ENCODE results near the gene DNASE2B.
"Not testable (repeated sequence)": the region's sequence is repeated elsewhere in the genome, so short reads cannot be mapped to it uniquely, and the experiment has no call there.

DNA sequence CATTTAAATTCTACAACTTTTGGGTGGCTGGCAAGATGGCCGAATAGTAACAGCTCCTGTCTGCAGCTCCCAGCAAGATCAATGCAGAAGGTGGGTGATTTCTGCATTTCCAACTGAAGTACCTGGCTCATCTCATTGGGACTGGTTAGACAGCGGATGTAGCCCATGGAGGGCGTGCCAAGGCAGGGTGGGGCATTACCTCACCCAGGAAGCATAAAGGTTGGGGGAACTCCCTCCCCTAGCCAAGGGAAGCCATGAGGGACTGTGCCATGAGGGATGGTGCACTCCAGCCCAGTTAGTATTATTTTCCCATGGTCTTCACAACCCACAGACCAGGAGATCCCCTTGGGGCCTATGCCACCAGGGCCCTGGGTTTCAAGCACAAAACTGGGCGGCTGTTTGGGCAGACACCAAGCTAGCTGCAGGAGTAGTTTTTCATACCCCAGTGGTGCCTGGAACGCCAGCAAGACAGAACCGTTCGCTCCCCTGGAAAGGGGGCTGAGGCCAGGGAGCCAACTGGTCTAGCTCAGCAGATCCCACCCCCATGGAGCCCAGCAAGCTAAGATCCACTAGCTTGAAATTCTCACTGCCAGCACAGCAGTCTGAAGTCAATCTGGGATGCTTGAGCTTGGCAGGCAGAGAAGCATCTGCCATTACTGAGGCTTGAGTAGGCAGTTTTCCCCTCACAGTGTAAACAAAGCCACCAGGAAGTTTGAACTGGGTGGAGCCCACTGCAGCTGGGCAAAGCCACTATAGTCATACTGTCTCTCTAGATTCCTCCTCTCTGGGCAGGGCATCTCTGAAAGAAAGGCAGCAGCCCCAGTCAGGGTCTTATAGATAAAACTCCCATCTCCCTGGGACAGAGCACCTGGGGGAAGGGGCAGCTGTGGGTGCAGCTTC is 44.7 kb downstream of the DNASE2B start:
- not testable (repeated sequence) for TF ChIP-seq EZH2 (IDR thresholded peaks at IDR 0.05; ENCODE audit: low read length)
- TF ChIP-seq, protein P1, sequence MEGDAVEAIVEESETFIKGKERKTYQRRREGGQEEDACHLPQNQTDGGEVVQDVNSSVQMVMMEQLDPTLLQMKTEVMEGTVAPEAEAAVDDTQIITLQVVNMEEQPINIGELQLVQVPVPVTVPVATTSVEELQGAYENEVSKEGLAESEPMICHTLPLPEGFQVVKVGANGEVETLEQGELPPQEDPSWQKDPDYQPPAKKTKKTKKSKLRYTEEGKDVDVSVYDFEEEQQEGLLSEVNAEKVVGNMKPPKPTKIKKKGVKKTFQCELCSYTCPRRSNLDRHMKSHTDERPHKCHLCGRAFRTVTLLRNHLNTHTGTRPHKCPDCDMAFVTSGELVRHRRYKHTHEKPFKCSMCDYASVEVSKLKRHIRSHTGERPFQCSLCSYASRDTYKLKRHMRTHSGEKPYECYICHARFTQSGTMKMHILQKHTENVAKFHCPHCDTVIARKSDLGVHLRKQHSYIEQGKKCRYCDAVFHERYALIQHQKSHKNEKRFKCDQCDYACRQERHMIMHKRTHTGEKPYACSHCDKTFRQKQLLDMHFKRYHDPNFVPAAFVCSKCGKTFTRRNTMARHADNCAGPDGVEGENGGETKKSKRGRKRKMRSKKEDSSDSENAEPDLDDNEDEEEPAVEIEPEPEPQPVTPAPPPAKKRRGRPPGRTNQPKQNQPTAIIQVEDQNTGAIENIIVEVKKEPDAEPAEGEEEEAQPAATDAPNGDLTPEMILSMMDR (optimal IDR thresholded peaks at IDR 0.05 in 1 of 3, IDR thresholded peaks at IDR 0.05 in 1 of 3, conservative IDR thresholded peaks at IDR 0.05 in 1 of 3; ENCODE audit: extremely low read depth in 1 of 3, insufficient read depth in 2 of 3, low read length in 3 of 3) = not testable (repeated sequence)
